ENCODE data around the gene ENTPD5.
A peak's percentile ranks its signal among the peaks of the same experiment; 100 is the strongest.
"Not testable (repeated sequence)": the region's sequence is repeated elsewhere in the genome, so short reads cannot be mapped to it uniquely, and the experiment has no call there.

Gene ENTPD5

GRCh38 chr14:73991092-73991491 is 28.0 kb downstream of the ENTPD5 start:
- Histone ChIP-seq H3K9me3 (ENCODE audit: control insufficient read depth, insufficient read depth, low read length) (no peaks in the 10 kb centered on the region), H3K9ac (ENCODE audit: low read depth, low read length) (no peak overlapping the region), H3K4me1 (ENCODE audit: insufficient read depth, low read length) (no peaks in the 10 kb centered on the region), H3K36me3 (ENCODE audit: insufficient read depth, low read length) (peaks cover 3% of the 10 kb centered on the region; the same call in 1 of the 2 replicates)

GRCh38 chr14:73988656-73989055 is 30.4 kb downstream of the ENTPD5 start:
- not testable (repeated sequence) for H3K36me3 ChIP-seq (ENCODE audit: insufficient read depth, low read length); H3K4me1 ChIP-seq (ENCODE audit: insufficient read depth, low read length); H3K9ac ChIP-seq (ENCODE audit: low read depth, low read length); H3K9me3 ChIP-seq (ENCODE audit: control insufficient read depth, insufficient read depth, low read length)

DNA sequence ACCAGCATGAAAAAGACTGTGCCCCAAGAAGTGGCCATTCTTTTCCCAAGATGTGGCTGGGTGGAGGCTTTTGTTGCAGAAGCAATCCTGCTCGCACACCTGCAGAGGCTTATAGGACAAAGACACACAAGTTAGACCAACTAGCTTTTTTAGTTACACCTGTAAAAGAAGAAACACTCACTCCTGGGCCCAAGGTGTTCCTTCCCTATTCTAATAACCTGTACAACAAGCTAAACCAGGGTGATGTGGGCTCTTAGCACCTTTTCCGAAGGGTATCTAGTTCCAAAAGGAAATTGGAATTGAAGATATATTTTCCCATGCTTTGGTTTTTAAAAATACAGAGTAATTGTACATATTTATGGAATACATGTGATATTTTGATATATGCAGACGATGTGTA is 31.0 kb downstream of the ENTPD5 start:
- H3K36me3 ChIP-seq (ENCODE audit: insufficient read depth, low read length): peaks cover 4% of the 10 kb centered on the region; the same call in 1 of the 2 replicates
- no peaks in the 10 kb centered on the region for H3K9me3 ChIP-seq (ENCODE audit: control insufficient read depth, insufficient read depth, low read length)
- H3K9ac ChIP-seq (ENCODE audit: low read depth, low read length): no peak overlapping the region
- H3K4me1 ChIP-seq (ENCODE audit: insufficient read depth, low read length): no peaks in the 10 kb centered on the region

- no peak overlapping the region for H3K9ac ChIP-seq (ENCODE audit: low read depth, low read length)
- H3K9me3 ChIP-seq (ENCODE audit: control insufficient read depth, insufficient read depth, low read length): no peaks in the 10 kb centered on the region
- no peaks in the 10 kb centered on the region for H3K36me3 ChIP-seq (ENCODE audit: insufficient read depth, low read length)
- no peaks in the 10 kb centered on the region for H3K4me1 ChIP-seq (ENCODE audit: insufficient read depth, low read length)
Observed at GRCh38 chr14:73977896-73978295, 41.2 kb downstream of the ENTPD5 start.

GRCh38 chr14:73976125-73976524 is 43.0 kb downstream of the ENTPD5 start:
- H3K36me3 ChIP-seq (ENCODE audit: insufficient read depth, low read length): no peaks in the 10 kb centered on the region
- H3K9ac ChIP-seq (ENCODE audit: low read depth, low read length): no peak overlapping the region
- H3K4me1 ChIP-seq (ENCODE audit: insufficient read depth, low read length): no peaks in the 10 kb centered on the region
- H3K9me3 ChIP-seq (ENCODE audit: control insufficient read depth, insufficient read depth, low read length): no peaks in the 10 kb centered on the region

- H3K9me3 ChIP-seq (ENCODE audit: control insufficient read depth, insufficient read depth, low read length): no peaks in the 10 kb centered on the region
- H3K9ac ChIP-seq (ENCODE audit: low read depth, low read length): no peak overlapping the region
- H3K36me3 ChIP-seq (ENCODE audit: insufficient read depth, low read length): no peaks in the 10 kb centered on the region; the same call in 1 of the 2 replicates
- H3K4me1 ChIP-seq (ENCODE audit: insufficient read depth, low read length): no peaks in the 10 kb centered on the region
Observed at GRCh38 chr14:73973497-73973896, 45.6 kb downstream of the ENTPD5 start.

GRCh38 chr14:73968885-73969284 is 50.2 kb downstream of the ENTPD5 start:
- no peaks in the 10 kb centered on the region for H3K9me3 ChIP-seq (ENCODE audit: control insufficient read depth, insufficient read depth, low read length)

DNA sequence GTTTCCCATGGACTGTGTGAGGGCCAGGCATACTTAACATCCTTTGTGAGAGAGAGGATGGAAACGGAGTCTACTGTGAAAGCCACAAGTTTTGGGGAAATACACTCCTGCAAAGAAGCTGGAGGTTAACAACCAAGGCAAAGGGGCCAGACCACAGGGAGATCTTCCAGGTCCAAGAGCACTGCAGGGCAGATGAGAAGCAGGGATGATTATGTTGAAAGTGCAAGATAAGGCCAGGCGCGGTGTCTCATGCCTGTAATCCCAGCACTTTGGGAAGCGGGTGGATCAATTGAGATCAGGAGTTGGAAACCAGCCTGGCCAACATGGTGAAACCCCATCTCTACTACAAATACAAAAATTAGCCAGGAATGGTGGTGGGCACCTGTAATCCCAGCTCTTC is 53.9 kb downstream of the ENTPD5 start:
- H3K4me1 ChIP-seq (ENCODE audit: insufficient read depth, low read length): no peaks in the 10 kb centered on the region
- peaks cover 4% of the 10 kb centered on the region; the same call in 1 of the 2 replicates for H3K36me3 ChIP-seq (ENCODE audit: insufficient read depth, low read length)
- no peak overlapping the region for H3K9ac ChIP-seq (ENCODE audit: low read depth, low read length)
- no peaks in the 10 kb centered on the region for H3K9me3 ChIP-seq (ENCODE audit: control insufficient read depth, insufficient read depth, low read length)

More at GRCh38 chr14:73968885-73969284, 50.2 kb downstream of the ENTPD5 start:
- Histone ChIP-seq H3K36me3 (ENCODE audit: insufficient read depth, low read length) (no peaks in the 10 kb centered on the region; the same call in 1 of the 2 replicates), H3K4me1 (ENCODE audit: insufficient read depth, low read length) (no peaks in the 10 kb centered on the region), H3K9ac (ENCODE audit: low read depth, low read length) (no peak overlapping the region)

DNA sequence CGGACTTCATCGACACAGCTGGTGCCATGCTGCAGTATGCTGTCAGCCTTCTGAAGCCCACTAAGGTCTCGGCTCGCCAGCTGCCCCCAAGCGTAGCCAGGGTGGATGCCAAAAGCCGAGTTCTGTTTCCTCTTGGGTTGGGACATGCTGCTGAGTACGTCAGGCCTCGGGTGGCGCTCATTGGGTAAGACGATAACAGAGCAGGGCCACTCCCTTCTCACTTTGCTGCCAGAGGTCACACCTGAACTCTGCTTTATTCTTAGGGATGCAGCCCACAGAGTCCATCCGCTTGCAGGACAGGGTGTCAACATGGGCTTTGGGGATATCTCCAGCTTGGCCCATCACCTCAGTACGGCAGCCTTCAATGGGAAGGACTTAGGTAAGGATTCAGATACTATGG is 57.9 kb downstream of the ENTPD5 start:
- Histone ChIP-seq H3K9ac (ENCODE audit: low read depth, low read length) (no peak overlapping the region), H3K9me3 (ENCODE audit: control insufficient read depth, insufficient read depth, low read length) (no peaks in the 10 kb centered on the region), H3K36me3 (ENCODE audit: insufficient read depth, low read length) (0 out of 2 replicates have a peak, but pooled peaks cover 8% of the 10 kb centered on the region), H3K4me1 (ENCODE audit: insufficient read depth, low read length) (no peaks in the 10 kb centered on the region)

DNA sequence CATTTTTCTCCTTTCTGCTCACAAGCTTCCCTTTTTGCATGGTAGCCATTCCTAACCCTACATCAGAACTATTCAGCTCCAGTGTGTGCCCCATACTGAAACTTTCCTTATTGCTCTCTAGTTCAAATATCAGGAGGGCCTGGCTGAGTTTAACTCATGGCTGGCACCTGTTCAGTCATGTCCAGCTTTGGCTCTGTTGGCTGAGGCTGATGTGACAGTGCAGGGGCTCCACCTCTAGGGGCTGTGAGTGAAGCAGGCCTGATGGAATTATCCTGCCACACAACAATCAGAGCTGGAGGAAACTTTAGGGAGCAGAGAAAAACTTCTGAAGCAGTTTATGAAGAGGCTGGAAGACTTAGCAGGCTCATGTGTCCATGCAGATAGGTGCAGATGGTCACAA is 60.5 kb downstream of the ENTPD5 start:
- Histone ChIP-seq H3K36me3 (ENCODE audit: insufficient read depth, low read length) (peaks cover 10% of the 10 kb centered on the region; the same call in 1 of the 2 replicates), H3K9me3 (ENCODE audit: control insufficient read depth, insufficient read depth, low read length) (no peaks in the 10 kb centered on the region), H3K9ac (ENCODE audit: low read depth, low read length) (no peak overlapping the region), H3K4me1 (ENCODE audit: insufficient read depth, low read length) (no peaks in the 10 kb centered on the region)

- Histone ChIP-seq H3K4me1 (ENCODE audit: insufficient read depth, low read length) (no peaks in the 10 kb centered on the region), H3K9ac (ENCODE audit: low read depth, low read length) (no peak overlapping the region), H3K36me3 (ENCODE audit: insufficient read depth, low read length) (peaks cover 8% of the 10 kb centered on the region; the same call in 1 of the 2 replicates), H3K9me3 (ENCODE audit: control insufficient read depth, insufficient read depth, low read length) (no peaks in the 10 kb centered on the region)
Observed at GRCh38 chr14:73955674-73956073, 63.4 kb downstream of the ENTPD5 start.

GRCh38 chr14:73953731-73954130 is 65.4 kb downstream of the ENTPD5 start:
- Histone ChIP-seq H3K9ac (ENCODE audit: low read depth, low read length) (no peak overlapping the region), H3K36me3 (ENCODE audit: insufficient read depth, low read length) (peaks cover 6% of the 10 kb centered on the region; the same call in 1 of the 2 replicates), H3K4me1 (ENCODE audit: insufficient read depth, low read length) (no peaks in the 10 kb centered on the region), H3K9me3 (ENCODE audit: control insufficient read depth, insufficient read depth, low read length) (no peaks in the 10 kb centered on the region)

DNA sequence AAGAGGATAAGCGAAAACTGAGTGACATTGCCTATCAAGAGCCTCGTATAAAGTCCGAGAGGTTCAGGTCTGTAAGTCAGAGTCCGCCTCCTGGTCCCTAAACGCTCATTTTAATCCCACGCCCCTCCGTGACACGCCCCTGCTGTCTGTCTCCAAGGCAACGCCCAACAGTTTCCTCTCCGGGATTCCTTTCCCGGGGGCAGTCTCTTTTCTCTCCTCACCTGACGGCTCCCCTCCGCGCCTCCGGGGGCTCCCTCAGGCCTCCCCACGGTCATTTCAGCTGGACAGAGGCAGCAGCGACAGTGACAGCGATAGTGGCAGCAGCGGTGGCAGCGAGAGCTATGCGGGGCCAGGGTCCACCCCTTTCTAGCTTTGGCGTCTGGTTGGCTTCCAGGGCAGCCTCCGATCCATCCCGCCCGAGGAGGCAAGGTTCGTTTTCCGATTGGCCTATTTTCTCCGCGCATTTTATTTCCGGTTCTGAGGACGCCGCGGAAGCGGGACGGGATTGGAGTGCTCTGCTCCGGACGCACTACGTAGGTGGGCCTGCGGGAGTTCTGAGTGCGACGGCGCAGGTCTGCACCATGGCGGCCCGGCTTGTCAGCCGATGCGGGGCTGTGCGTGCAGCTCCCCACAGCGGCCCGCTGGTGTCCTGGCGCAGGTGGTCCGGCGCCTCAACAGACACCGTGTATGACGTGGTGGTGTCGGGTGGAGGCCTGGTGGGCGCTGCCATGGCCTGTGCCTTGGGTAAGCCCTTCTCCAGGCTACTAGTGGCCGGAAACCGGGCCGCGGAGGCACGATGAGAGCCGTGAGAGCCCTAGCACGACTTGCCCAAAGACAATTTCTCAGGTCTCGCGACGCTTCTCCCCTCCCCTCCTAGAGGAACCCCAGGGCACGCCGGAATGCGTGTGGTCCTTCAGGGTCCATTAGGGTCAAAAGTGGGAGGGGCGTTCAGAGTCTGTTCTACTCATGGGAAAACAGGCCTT is 69.0 kb downstream of the ENTPD5 start, which contains the start of the genes COQ6 and FAM161B:
Gene COQ6 (plus strand): TSS at position 551 of the 983 bp plus-strand sequence. CDS start 31 bp downstream, at position 582.
Gene FAM161B (minus strand): TSS at position 343 of the 983 bp plus-strand sequence. CDS start 68 bp downstream, at position 275.
- peaks cover 2% of the 10 kb centered on the region; the same call in 1 of the 2 replicates for H3K36me3 ChIP-seq (ENCODE audit: insufficient read depth, low read length)
- H3K9me3 ChIP-seq (ENCODE audit: control insufficient read depth, insufficient read depth, low read length): no peaks in the 10 kb centered on the region
- no peaks in the 10 kb centered on the region for H3K4me1 ChIP-seq (ENCODE audit: insufficient read depth, low read length)
- peak within 1 kb of the TSS; percentile 62 for H3K9ac ChIP-seq (ENCODE audit: low read depth, low read length)

DNA sequence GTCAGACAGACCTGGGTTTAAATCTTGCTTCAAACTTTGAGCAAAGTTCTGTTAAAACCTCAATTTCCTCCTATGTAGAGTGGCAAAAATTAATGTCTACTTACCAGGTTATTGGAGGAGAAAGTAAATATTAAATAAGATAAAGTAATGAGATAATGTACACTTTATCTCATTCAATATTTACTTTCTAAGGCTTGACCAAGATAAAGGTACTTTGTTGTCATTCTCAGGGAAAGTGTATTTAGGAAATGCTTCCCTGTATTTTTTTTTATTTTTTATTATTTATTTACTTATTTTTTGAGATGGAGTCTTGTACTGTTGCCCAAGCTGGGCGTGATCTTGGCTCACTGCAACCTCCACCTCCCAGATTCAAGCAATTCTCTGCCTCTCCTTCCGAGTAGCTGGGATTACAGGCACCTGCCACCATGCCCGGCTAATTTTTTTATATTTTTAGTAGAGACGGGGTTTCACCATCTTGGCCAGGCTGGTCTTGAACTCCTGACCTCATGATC is 73.9 kb downstream of the ENTPD5 start:
- Histone ChIP-seq H3K9ac (ENCODE audit: low read depth, low read length) (no peak overlapping the region), H3K4me1 (ENCODE audit: insufficient read depth, low read length) (no peaks in the 10 kb centered on the region), H3K36me3 (ENCODE audit: insufficient read depth, low read length) (no peaks in the 10 kb centered on the region), H3K9me3 (ENCODE audit: control insufficient read depth, insufficient read depth, low read length) (no peaks in the 10 kb centered on the region)

All from ES-I3 (cell line).